SK-N-SH (cell line): ENCODE data around the gene RABGAP1L. TPM values are rescaled to one million over a fixed set of nuclear protein-coding genes. Genes with fewer than 3 reads are reported as not detected.

ENCODE experiments used
- CTCF ChIA-PET: fragments of 300-600, 350-600 bp; formaldehyde crosslinking; extraction: SDS; loops from one replicate; lab custom pipeline; 2021; lab: Yijun Ruan, JAX
- POLR2A ChIA-PET: fragments of 350-600 bp; sonication (Branson Sonifier 250); formaldehyde crosslinking; extraction: SDS; loops from one replicate; lab custom pipeline; 2020; ENCODE audit warnings: antibody characterized with exemption, inconsistent platforms; lab: Yijun Ruan, JAX
- DNase-seq: peaks from one replicate; pipeline ENCODE4 v3.0.0; 2012
- H2AFZ ChIP-seq: fragments of 200-600 bp; sonication (generic); 2 replicates; pipeline ENCODE4 v1.8.1; 2016; ENCODE audit warnings: antibody characterized with exemption, mild to moderate bottlenecking, low read depth
- H3F3A ChIP-seq: fragments of 200-600 bp; sonication (generic); replicated peaks from 2 replicates; pipeline ENCODE3; 2016; ENCODE audit warnings: antibody characterized with exemption, mild to moderate bottlenecking; ENCODE audit not compliant: insufficient read depth
- H3K27ac ChIP-seq, 2 experiments: fragments of 200-500 bp in 1 of 2; fragments of 200-600 bp in 1 of 2; sonication (Bioruptor generic) in 1 of 2; sonication (generic), shearing (Covaris generic) in 1 of 2; 2 replicates each; pipeline versions ENCODE4 v1.5.1 to v1.6.1; 2014 to 2016; ENCODE audit warnings: low read depth in 2 of 2, inconsistent platforms in 1 of 2, low read length in 1 of 2, mild to moderate bottlenecking in 1 of 2, mixed read lengths in 1 of 2
- H3K27me3 ChIP-seq: fragments of 200-600 bp; sonication (generic), shearing (Covaris generic); 2 replicates; pipeline ENCODE4 v1.6.1; 2016; ENCODE audit warnings: mixed run types; ENCODE audit not compliant: insufficient read depth
- H3K36me3 ChIP-seq, 2 experiments: fragments of 200-500 bp in 1 of 2; fragments of 200-600 bp in 1 of 2; sonication (Bioruptor generic) in 1 of 2; sonication (generic) in 1 of 2; replicated peaks in 1 of 2; 2 replicates each; pipeline versions ENCODE3 to v1.5.1; 2014 to 2016; ENCODE audit warnings: low read length in 1 of 2, mild to moderate bottlenecking in 1 of 2; ENCODE audit not compliant: insufficient read depth in 2 of 2, control insufficient read depth in 1 of 2
- H3K4me1 ChIP-seq, 2 experiments: fragments of 200-500 bp in 1 of 2; fragments of 200-600 bp in 1 of 2; sonication (Bioruptor generic) in 1 of 2; sonication (generic), shearing (Covaris generic) in 1 of 2; 2 replicates each; pipeline versions ENCODE4 v1.5.1 to v1.6.1; 2014 to 2016; ENCODE audit warnings: low read depth in 1 of 2, low read length in 1 of 2, mixed run types in 1 of 2; ENCODE audit not compliant: insufficient read depth in 2 of 2, control insufficient read depth in 1 of 2
- H3K4me2 ChIP-seq: fragments of 200-600 bp; sonication (generic), shearing (Covaris generic); 2 replicates; pipeline ENCODE4 v1.6.1; 2017; ENCODE audit warnings: mixed run types
- H3K4me3 ChIP-seq, 2 experiments: fragments of 200-500 bp in 1 of 2; fragments of 200-600 bp in 1 of 2; sonication (Bioruptor generic) in 1 of 2; sonication (generic), shearing (Covaris generic) in 1 of 2; 2 replicates each; pipeline versions ENCODE4 v1.5.1 to v1.8.1; 2014 to 2016; ENCODE audit warnings: low read depth in 2 of 2, inconsistent platforms in 1 of 2, low read length in 1 of 2, mild to moderate bottlenecking in 1 of 2, mixed read lengths in 1 of 2, moderate library complexity in 1 of 2
- H3K79me2 ChIP-seq: fragments of 200-600 bp; sonication (generic); 2 replicates; pipeline ENCODE4 v1.8.1; 2017; ENCODE audit warnings: mild to moderate bottlenecking; ENCODE audit not compliant: insufficient read depth
- H3K9ac ChIP-seq: fragments of 200-600 bp; sonication (generic); 2 replicates; pipeline ENCODE4 v1.6.1; 2017; ENCODE audit warnings: mixed run types
- H3K9me2 ChIP-seq: fragments of 200-600 bp; sonication (generic); 2 replicates; pipeline ENCODE4 v1.6.1; 2017; ENCODE audit warnings: mixed run types
- H3K9me3 ChIP-seq: fragments of 200-600 bp; sonication (generic); 2 replicates; pipeline ENCODE4 v1.6.1; 2017; ENCODE audit warnings: mixed run types, mild to moderate bottlenecking, moderate library complexity
- H4K20me1 ChIP-seq: fragments of 200-600 bp; sonication (generic); 2 replicates; pipeline ENCODE4 v1.6.1; 2017; ENCODE audit warnings: mild to moderate bottlenecking, mixed run types; ENCODE audit not compliant: insufficient read depth
- CHD2 ChIP-seq: fragments of 150-350 bp; IDR thresholded peaks from 2 replicates; pipeline ENCODE4 v1.6.1; 2018; ENCODE audit warnings: low read length; ENCODE audit not compliant: partially characterized antibody
- ELF1 ChIP-seq: IDR thresholded peaks from 2 replicates; pipeline ENCODE4 v1.4.0; 2012
- GABPA ChIP-seq: IDR thresholded peaks from 2 replicates; pipeline ENCODE4 v1.4.0; 2012; ENCODE audit warnings: low read depth, mild to moderate bottlenecking
- GATA2 ChIP-seq: sonication (generic); formaldehyde crosslinking; IDR thresholded peaks from 2 replicates; pipeline ENCODE4 v1.5.0; 2020; ENCODE audit warnings: mild to moderate bottlenecking, missing genetic modification reagents
- JUND ChIP-seq: IDR thresholded peaks from 2 replicates; pipeline ENCODE4 v1.4.0; 2012
- MAX ChIP-seq: IDR thresholded peaks from 2 replicates; pipeline ENCODE4 v1.4.0; 2012; ENCODE audit warnings: low read depth
- MXI1 ChIP-seq: IDR thresholded peaks from 2 replicates; pipeline ENCODE4 v1.6.1; 2012; ENCODE audit warnings: mild to moderate bottlenecking, low read depth, low read length, improper control_type of control experiment
- NFIC ChIP-seq: IDR thresholded peaks from 2 replicates; pipeline ENCODE4 v1.4.0; 2012; ENCODE audit warnings: borderline replicate concordance
- POLR2AphosphoS5 ChIP-seq: IDR thresholded peaks from 2 replicates; pipeline ENCODE4 v1.6.1; 2012; ENCODE audit warnings: low read depth, low read length
- RAD21 ChIP-seq: IDR thresholded peaks from 2 replicates; pipeline ENCODE4 v1.6.1; 2012; ENCODE audit warnings: mild to moderate bottlenecking, low read length
- RXRA ChIP-seq: IDR thresholded peaks from 2 replicates; pipeline ENCODE4 v1.4.0; 2012; ENCODE audit warnings: low read depth, mild to moderate bottlenecking, borderline replicate concordance
- SMC3 ChIP-seq: IDR thresholded peaks from 2 replicates; pipeline ENCODE4 v1.6.1; 2012; ENCODE audit warnings: low read depth, low read length, improper control_type of control experiment
- TAF1 ChIP-seq: IDR thresholded peaks from 2 replicates; pipeline ENCODE4 v1.6.1; 2012; ENCODE audit warnings: low read depth, mild to moderate bottlenecking, low read length, moderate library complexity, borderline replicate concordance
- ZBTB33 ChIP-seq: IDR thresholded peaks from 2 replicates; pipeline ENCODE4 v1.4.0; 2012; ENCODE audit warnings: low read depth, borderline replicate concordance
- WGBS: methylation state at CpG from one replicate; pipeline ENCODE4 v1.1.6; 2017; ENCODE audit warnings: low lambda C conversion rate; 5-methylcytosine and 5-hydroxymethylcytosine counted together
- polyA plus RNA-seq, 3 experiments: library from polyadenylated mRNA; depleted of rRNA; stranded (reverse); fragments of >200 nt; gene quantifications; 2 replicates each; pipeline ENCODE4 v1.2.3, GENCODE V29; 2012
- TF ChIP-seq, protein P1 (sequence below): IDR thresholded peaks from 2 replicates; pipeline ENCODE4 v1.4.0; 2012; ENCODE audit warnings: low read depth, borderline replicate concordance
- TF ChIP-seq, protein P2 (sequence below): IDR thresholded peaks from 2 replicates; pipeline ENCODE4; 2012

RABGAP1L gene
- polyA plus RNA-seq, 1 of the 3 experiments (the other 2 are of a cell fraction), result 7.2 TPM

DNA sequence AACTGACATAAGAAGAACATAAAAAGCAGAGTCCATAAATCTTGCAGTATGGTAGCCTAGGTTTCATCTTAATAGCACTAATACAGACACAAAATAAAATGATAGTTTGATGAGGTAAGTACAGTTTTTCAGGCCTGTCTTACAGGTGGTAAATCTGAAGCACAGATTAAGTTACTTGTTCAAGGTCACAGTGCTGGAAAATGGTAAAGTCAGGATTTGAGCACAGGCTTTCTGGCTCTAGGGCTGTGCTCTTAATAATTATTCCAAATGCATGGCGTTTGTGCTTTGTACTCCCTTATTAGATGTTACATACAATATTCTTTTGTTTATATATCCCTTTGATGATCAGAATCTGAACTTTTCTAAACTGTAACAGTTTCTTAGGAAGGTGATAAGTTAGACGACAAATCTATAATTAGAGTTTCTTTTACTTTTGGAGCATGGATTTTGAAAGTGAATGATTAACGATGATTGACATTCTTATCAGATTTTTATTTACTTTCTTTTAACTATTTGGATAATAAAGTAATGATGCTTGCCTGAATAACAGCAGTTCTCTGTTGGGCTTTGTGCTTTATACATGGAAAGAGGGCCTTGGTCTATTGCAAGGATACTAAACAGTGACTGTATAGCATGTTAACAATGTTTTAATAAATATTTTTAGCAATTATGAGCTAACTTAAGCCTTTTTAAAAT is 738.9 kb downstream of the RABGAP1L start:
- Histone ChIP-seq H3K4me2 (no peak overlapping the region), H3K9me2 (no peaks in the 10 kb centered on the region), H4K20me1 (no peaks in the 10 kb centered on the region), H3K9ac (no peak overlapping the region), H3K4me1 (no peaks in the 10 kb centered on the region), H3K4me3 (no peak overlapping the region), H3F3A (no peaks in the 10 kb centered on the region), H3K27me3 (no peaks in the 10 kb centered on the region), H3K9me3 (no peaks in the 10 kb centered on the region), H3K36me3 (no peaks in the 10 kb centered on the region), H3K79me2 (no peaks in the 10 kb centered on the region), H3K27ac (no peak overlapping the region), H2AFZ (no peak overlapping the region)
- no peak for DNase-seq
- POLR2A ChIA-PET, result no interaction called here
- 54% methylated on average over 3 of the region's 3 CpGs for WGBS
- CTCF ChIA-PET, result no interaction called here
- TF ChIP-seq RXRA (no peak), SMC3 (no peak), GABPA (no peak), TAF1 (no peak), MAX (no peak), POLR2AphosphoS5 (no peak), MXI1 (no peak), JUND (no peak), CHD2 (no peak), RAD21 (no peak), GATA2 (CRISPR knock-in tag) (no peak), ZBTB33 (no peak), NFIC (no peak), ELF1 (no peak)
- TF ChIP-seq, protein P1, sequence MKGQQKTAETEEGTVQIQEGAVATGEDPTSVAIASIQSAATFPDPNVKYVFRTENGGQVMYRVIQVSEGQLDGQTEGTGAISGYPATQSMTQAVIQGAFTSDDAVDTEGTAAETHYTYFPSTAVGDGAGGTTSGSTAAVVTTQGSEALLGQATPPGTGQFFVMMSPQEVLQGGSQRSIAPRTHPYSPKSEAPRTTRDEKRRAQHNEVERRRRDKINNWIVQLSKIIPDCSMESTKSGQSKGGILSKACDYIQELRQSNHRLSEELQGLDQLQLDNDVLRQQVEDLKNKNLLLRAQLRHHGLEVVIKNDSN, result no peak
- TF ChIP-seq, protein P2, sequence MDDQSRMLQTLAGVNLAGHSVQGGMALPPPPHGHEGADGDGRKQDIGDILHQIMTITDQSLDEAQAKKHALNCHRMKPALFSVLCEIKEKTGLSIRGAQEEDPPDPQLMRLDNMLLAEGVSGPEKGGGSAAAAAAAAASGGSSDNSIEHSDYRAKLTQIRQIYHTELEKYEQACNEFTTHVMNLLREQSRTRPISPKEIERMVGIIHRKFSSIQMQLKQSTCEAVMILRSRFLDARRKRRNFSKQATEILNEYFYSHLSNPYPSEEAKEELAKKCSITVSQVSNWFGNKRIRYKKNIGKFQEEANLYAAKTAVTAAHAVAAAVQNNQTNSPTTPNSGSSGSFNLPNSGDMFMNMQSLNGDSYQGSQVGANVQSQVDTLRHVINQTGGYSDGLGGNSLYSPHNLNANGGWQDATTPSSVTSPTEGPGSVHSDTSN, result no peak
